ENCODE data around the gene CPZ. TPM values are rescaled to one million over a fixed set of nuclear protein-coding genes. Genes with fewer than 3 reads are reported as not detected.

Gene CPZ
- total RNA-seq, 1 experiment from 2014 or later = 37.3 TPM

- no CpG with 5 or more reads among the region's 9 CpGs for WGBS (ENCODE audit: extremely low coverage, insufficient read length, low lambda C conversion rate)
- no peaks in the 10 kb centered on the region for H3K27me3 Mint-ChIP-seq (ENCODE audit: low read depth)
Measured at GRCh38 chr4:8599657-8600056, 7.1 kb downstream of the CPZ start.

More at GRCh38 chr4:8599657-8600056, 7.1 kb downstream of the CPZ start:
- Mint-ChIP-seq H3K9me3 (no peaks in the 10 kb centered on the region), H3K4me1 (peaks cover 0 to 5% of the 10 kb centered on the region in 2 experiments; a peak in 2 of 4 replicates), H3K4me3 (no peak overlapping the region), H3K27ac (no peak overlapping the region), H3K36me3 (ENCODE audit: insufficient read depth in 1 of 3, low read depth in 3 of 3) (peaks cover 0 to 62% (median 37%) of the 10 kb centered on the region in 3 experiments; a peak in 5 of 7 replicates)
- Histone ChIP-seq H4K5ac (ENCODE audit: insufficient read length, low read depth, low read length) (no peak overlapping the region), H3K27me3 (ENCODE audit: insufficient read depth, low read length) (no peaks in the 10 kb centered on the region), H4K20me1 (ENCODE audit: control insufficient read depth, insufficient read depth, insufficient read length) (no peaks in the 10 kb centered on the region), H2BK5ac (ENCODE audit: insufficient read length, low read length) (no peak overlapping the region), H3K23ac (ENCODE audit: insufficient read length, low read depth, low read length) (no peak overlapping the region), H3K4me1 (ENCODE audit: insufficient read depth, low read length) (no peaks in the 10 kb centered on the region), H2AFZ (ENCODE audit: low read length) (no peak overlapping the region), H3K79me2 (ENCODE audit: insufficient read depth, low read length) (no peaks in the 10 kb centered on the region), H2BK20ac (ENCODE audit: low read depth, low read length, poor library complexity, severe bottlenecking) (no peak overlapping the region), H3K14ac (ENCODE audit: insufficient read depth, low read length) (no peak overlapping the region), H3K9ac (ENCODE audit: extremely low read depth, insufficient read length, low read length) (no peak overlapping the region), H3K4me2 (ENCODE audit: insufficient read depth, insufficient read length, low read length) (no peak overlapping the region), H2BK12ac (ENCODE audit: insufficient read length, low read depth, low read length) (no peak overlapping the region), H3T11ph (ENCODE audit: low read length) (no peak overlapping the region), H3K23me2 (ENCODE audit: insufficient read length, low read depth, low read length, poor library complexity, severe bottlenecking) (no peaks in the 10 kb centered on the region), H3K79me1 (ENCODE audit: insufficient read depth, low read depth, low read length, poor library complexity, severe bottlenecking) (no peaks in the 10 kb centered on the region), H2BK120ac (ENCODE audit: low read depth, low read length, poor library complexity, severe bottlenecking) (no peak overlapping the region), H3K27ac (ENCODE audit: insufficient read length, low read depth, low read length) (no peak overlapping the region), H3K9me3 (ENCODE audit: control insufficient read depth, low read depth, low read length) (no peaks in the 10 kb centered on the region), H3K18ac (ENCODE audit: insufficient read length, low read depth, low read length) (no peak overlapping the region), H2BK15ac (ENCODE audit: low read depth, low read length) (no peak overlapping the region), H2AK5ac (ENCODE audit: insufficient read length, low read length) (no peak overlapping the region), H4K8ac (replicated peaks; ENCODE audit: insufficient read length, low read depth, low read length) (no peak overlapping the region), H3K56ac (ENCODE audit: insufficient read length, low read depth, low read length) (no peak overlapping the region), H4K91ac (ENCODE audit: insufficient read length, low read depth, low read length) (no peak overlapping the region), H3K4ac (ENCODE audit: low read depth, low read length) (no peak overlapping the region)
- no peak for DNase-seq
- TF ChIP-seq, protein P1, sequence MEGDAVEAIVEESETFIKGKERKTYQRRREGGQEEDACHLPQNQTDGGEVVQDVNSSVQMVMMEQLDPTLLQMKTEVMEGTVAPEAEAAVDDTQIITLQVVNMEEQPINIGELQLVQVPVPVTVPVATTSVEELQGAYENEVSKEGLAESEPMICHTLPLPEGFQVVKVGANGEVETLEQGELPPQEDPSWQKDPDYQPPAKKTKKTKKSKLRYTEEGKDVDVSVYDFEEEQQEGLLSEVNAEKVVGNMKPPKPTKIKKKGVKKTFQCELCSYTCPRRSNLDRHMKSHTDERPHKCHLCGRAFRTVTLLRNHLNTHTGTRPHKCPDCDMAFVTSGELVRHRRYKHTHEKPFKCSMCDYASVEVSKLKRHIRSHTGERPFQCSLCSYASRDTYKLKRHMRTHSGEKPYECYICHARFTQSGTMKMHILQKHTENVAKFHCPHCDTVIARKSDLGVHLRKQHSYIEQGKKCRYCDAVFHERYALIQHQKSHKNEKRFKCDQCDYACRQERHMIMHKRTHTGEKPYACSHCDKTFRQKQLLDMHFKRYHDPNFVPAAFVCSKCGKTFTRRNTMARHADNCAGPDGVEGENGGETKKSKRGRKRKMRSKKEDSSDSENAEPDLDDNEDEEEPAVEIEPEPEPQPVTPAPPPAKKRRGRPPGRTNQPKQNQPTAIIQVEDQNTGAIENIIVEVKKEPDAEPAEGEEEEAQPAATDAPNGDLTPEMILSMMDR (conservative IDR thresholded peaks at IDR 0.05) = no peak
